Measurements from ENCODE around the gene TRIM71. TPM values are rescaled to one million over a fixed set of nuclear protein-coding genes. Genes with fewer than 3 reads are reported as not detected.

TRIM71 gene
- polyA plus RNA-seq, 1 donor from 2014 or later = 4.0 TPM

GRCh38 chr3:32843510-32844321, 25.9 kb downstream of the TRIM71 start:
- Histone ChIP-seq H3K27ac (ENCODE audit: low read length) (no peak overlapping the region), H3K79me2 (replicated peaks; ENCODE audit: insufficient read depth, low read length) (peaks cover 33% of the 10 kb centered on the region), H3K4me3 (ENCODE audit: low read length) (no peak overlapping the region), H3K9me3 (ENCODE audit: low read length) (no peaks in the 10 kb centered on the region), H3K36me3 (ENCODE audit: insufficient read depth, low read length) (no peaks in the 10 kb centered on the region), H4K20me1 (ENCODE audit: insufficient read depth) (no peaks in the 10 kb centered on the region), H2AFZ (ENCODE audit: low read depth, low read length) (no peak overlapping the region), H3F3A (ENCODE audit: insufficient read depth, low read length, poor library complexity, severe bottlenecking) (no peaks in the 10 kb centered on the region), H3K4me2 (ENCODE audit: low read length) (no peak overlapping the region), H3K27me3 (ENCODE audit: insufficient read depth, low read depth, low read length) (no peaks in the 10 kb centered on the region), H3K9ac (ENCODE audit: low read length) (no peak overlapping the region), H3K9me2 (ENCODE audit: insufficient read depth, low read length) (no peaks in the 10 kb centered on the region)
- TF ChIP-seq TAF1 (IDR thresholded peaks at IDR 0.05; ENCODE audit: low read depth) = no peak
- no peak for TF ChIP-seq SMC3 (conservative IDR thresholded peaks at IDR 0.05; ENCODE audit: poor library complexity)
- no peak for TF ChIP-seq EP300 (conservative IDR thresholded peaks at IDR 0.05; ENCODE audit: poor library complexity, severe bottlenecking)
- TF ChIP-seq POLR2AphosphoS5 (IDR thresholded peaks at IDR 0.05) = no peak
- TF ChIP-seq MXI1 (conservative IDR thresholded peaks at IDR 0.05; ENCODE audit: poor library complexity, severe bottlenecking) = no peak
- TF ChIP-seq REST (IDR thresholded peaks at IDR 0.05; ENCODE audit: borderline replicate concordance) = no peak
- no peak for TF ChIP-seq RAD21 (conservative IDR thresholded peaks at IDR 0.05)
- no peak for TF ChIP-seq CTCF (IDR thresholded peaks at IDR 0.05; ENCODE audit: poor library complexity, severe bottlenecking)
- no peak for TF ChIP-seq EZH2 (IDR thresholded peaks at IDR 0.05; ENCODE audit: borderline replicate concordance, insufficient read depth, low read length, poor library complexity, severe bottlenecking)

GRCh38 chr3:32844322-32844654, 26.5 kb downstream of the TRIM71 start:
- H4K20me1 ChIP-seq (ENCODE audit: insufficient read depth) = no peaks in the 10 kb centered on the region
- no peak overlapping the region for H3K4me2 ChIP-seq (ENCODE audit: low read length)
- H3K4me3 ChIP-seq (ENCODE audit: low read length) = no peak overlapping the region
- no peak overlapping the region for H2AFZ ChIP-seq (ENCODE audit: low read depth, low read length)
- no peak for TF ChIP-seq REST (IDR thresholded peaks at IDR 0.05; ENCODE audit: borderline replicate concordance)
- no peak for TF ChIP-seq EZH2 (IDR thresholded peaks at IDR 0.05; ENCODE audit: borderline replicate concordance, insufficient read depth, low read length, poor library complexity, severe bottlenecking)
- TF ChIP-seq TAF1 (IDR thresholded peaks at IDR 0.05; ENCODE audit: low read depth) = no peak
- TF ChIP-seq POLR2AphosphoS5 (IDR thresholded peaks at IDR 0.05) = no peak
- TF ChIP-seq RAD21 (conservative IDR thresholded peaks at IDR 0.05) = no peak
- TF ChIP-seq EP300 (conservative IDR thresholded peaks at IDR 0.05; ENCODE audit: poor library complexity, severe bottlenecking) = no peak
- H3K27ac ChIP-seq (ENCODE audit: low read length) = no peak overlapping the region
- no peaks in the 10 kb centered on the region for H3K9me3 ChIP-seq (ENCODE audit: low read length)
- no peak overlapping the region for H3K9ac ChIP-seq (ENCODE audit: low read length)
- no peaks in the 10 kb centered on the region for H3K36me3 ChIP-seq (ENCODE audit: insufficient read depth, low read length)
- H3F3A ChIP-seq (ENCODE audit: insufficient read depth, low read length, poor library complexity, severe bottlenecking) = no peaks in the 10 kb centered on the region
- H3K27me3 ChIP-seq (ENCODE audit: insufficient read depth, low read depth, low read length) = no peaks in the 10 kb centered on the region
- no peaks in the 10 kb centered on the region for H3K9me2 ChIP-seq (ENCODE audit: insufficient read depth, low read length)
- peaks cover 33% of the 10 kb centered on the region for H3K79me2 ChIP-seq (replicated peaks; ENCODE audit: insufficient read depth, low read length)
